ENCODE measurements around the gene NBR1. TPM values are rescaled to one million over a fixed set of nuclear protein-coding genes. Genes with fewer than 3 reads are reported as not detected.
A peak's percentile ranks its signal among the peaks of the same experiment; 100 is the strongest.
"Not testable (repeated sequence)": the region's sequence is repeated elsewhere in the genome, so short reads cannot be mapped to it uniquely, and the experiment has no call there.

Gene NBR1, protein sequence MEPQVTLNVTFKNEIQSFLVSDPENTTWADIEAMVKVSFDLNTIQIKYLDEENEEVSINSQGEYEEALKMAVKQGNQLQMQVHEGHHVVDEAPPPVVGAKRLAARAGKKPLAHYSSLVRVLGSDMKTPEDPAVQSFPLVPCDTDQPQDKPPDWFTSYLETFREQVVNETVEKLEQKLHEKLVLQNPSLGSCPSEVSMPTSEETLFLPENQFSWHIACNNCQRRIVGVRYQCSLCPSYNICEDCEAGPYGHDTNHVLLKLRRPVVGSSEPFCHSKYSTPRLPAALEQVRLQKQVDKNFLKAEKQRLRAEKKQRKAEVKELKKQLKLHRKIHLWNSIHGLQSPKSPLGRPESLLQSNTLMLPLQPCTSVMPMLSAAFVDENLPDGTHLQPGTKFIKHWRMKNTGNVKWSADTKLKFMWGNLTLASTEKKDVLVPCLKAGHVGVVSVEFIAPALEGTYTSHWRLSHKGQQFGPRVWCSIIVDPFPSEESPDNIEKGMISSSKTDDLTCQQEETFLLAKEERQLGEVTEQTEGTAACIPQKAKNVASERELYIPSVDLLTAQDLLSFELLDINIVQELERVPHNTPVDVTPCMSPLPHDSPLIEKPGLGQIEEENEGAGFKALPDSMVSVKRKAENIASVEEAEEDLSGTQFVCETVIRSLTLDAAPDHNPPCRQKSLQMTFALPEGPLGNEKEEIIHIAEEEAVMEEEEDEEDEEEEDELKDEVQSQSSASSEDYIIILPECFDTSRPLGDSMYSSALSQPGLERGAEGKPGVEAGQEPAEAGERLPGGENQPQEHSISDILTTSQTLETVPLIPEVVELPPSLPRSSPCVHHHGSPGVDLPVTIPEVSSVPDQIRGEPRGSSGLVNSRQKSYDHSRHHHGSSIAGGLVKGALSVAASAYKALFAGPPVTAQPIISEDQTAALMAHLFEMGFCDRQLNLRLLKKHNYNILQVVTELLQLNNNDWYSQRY
- 100 to 1,000 TPM in 1 of 2 donors, 10 to 100 TPM in 1; 92.1 to 101 TPM for total RNA-seq

DNA sequence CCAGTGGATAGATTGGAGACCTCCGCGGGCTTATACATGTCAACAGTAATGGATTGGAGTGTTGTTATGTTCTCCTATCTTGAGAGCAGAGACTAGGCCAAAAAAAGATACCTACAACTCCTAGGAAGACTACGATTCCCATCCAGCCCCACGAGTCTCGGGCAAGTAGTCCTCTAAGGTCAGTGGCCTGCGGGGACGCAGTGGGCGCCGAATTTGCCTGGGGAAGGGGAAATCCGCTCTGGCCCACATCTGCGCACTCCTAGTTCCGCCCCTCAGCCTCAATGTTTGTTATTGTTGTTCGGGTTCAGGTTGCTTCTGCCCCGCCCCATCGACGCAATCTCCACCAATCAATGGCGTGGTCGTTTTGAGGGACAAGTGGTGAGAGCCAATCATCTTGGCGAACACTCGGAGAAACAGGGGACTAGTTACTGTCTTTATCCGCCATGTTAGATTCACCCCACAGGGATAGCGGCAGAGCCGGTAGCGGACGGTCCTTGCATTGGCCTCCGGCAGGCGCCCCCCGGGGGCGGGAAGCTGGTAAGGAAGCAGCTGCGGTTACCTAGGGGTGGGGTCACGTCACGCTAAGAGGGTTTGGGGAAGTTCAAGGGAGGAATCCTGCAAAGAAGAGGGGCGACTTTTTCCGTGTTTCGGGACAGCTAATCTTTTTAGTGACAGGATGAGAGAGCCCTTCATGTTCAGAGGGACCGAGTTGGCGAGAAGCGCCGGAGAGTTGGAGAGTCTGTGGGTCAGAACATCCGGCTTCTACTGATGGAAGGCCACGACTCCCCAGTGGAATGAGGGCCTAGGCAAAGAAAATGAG is at the start of gene NBR1:
NBR1 (plus strand) TSS at position 449 of the 820 bp plus-strand sequence. CDS start 4,586 bp downstream, outside the sequence.
- peaks cover 32 to 55% of the 10 kb centered on the region in 2 donors for H3K4me1 ChIP-seq (ENCODE audit: control insufficient read depth in 1 of 2, low read depth in 2 of 2)

GRCh38 chr17:43125133-43125966 is 45.7 kb upstream of the NBR1 start, which contains the start of gene BRCA1:
Gene BRCA1 (minus strand): TSS chr17:43125364. CDS start chr17:43124096, 1,268 bp downstream.
- no peaks in the 10 kb centered on the region for H3K27me3 ChIP-seq (replicated peaks; ENCODE audit: insufficient read depth)
- DNase-seq (ENCODE audit: low spot score), result peak; percentile 86
- H3K9me3 ChIP-seq, result no peaks in the 10 kb centered on the region
- H3K4me1 ChIP-seq (ENCODE audit: control insufficient read depth in 1 of 2, low read depth in 2 of 2), result peaks cover 20 to 33% of the 10 kb centered on the region in 2 donors
- peak; percentile 91 for ATAC-seq (ENCODE audit: insufficient number of reproducible peaks, low FRiP score, low read depth)
- H3K27ac ChIP-seq, result peak within 1 kb of the TSS; percentile 75 to 87
- no peak for TF ChIP-seq CTCF (IDR thresholded peaks at IDR 0.05)
- H3K4me3 ChIP-seq, result peak within 1 kb of the TSS; percentile 89
- no peaks in the 10 kb centered on the region for H3K36me3 ChIP-seq

More for the DNA sequence above, at the start of gene NBR1:
- TF ChIP-seq CTCF (IDR thresholded peaks at IDR 0.05), result no peak
- Histone ChIP-seq H3K9me3 (no peaks in the 10 kb centered on the region), H3K36me3 (no peaks in the 10 kb centered on the region), H3K4me3 (peak within 1 kb of the TSS; percentile 96), H3K27me3 (replicated peaks; ENCODE audit: insufficient read depth) (no peaks in the 10 kb centered on the region), H3K27ac (peak within 1 kb of the TSS; percentile 98 to 99)
- ATAC-seq (ENCODE audit: insufficient number of reproducible peaks, low FRiP score, low read depth) (peak; percentile 79), DNase-seq (ENCODE audit: low spot score) (peak; percentile 92)

GRCh38 chr17:43125967-43126910 is 44.8 kb upstream of the NBR1 start:
- Histone ChIP-seq H3K4me1 (ENCODE audit: control insufficient read depth in 1 of 2, low read depth in 2 of 2) (peaks cover 20 to 33% of the 10 kb centered on the region in 2 donors), H3K4me3 (peak overlapping the region; percentile 89), H3K27me3 (replicated peaks; ENCODE audit: insufficient read depth) (no peaks in the 10 kb centered on the region), H3K9me3 (no peaks in the 10 kb centered on the region), H3K36me3 (no peaks in the 10 kb centered on the region), H3K27ac (peak overlapping the region; percentile 75 to 87)
- ATAC-seq (ENCODE audit: insufficient number of reproducible peaks, low FRiP score, low read depth), result no peak
- DNase-seq (ENCODE audit: low spot score), result no peak
- no peak for TF ChIP-seq CTCF (IDR thresholded peaks at IDR 0.05)

DNA sequence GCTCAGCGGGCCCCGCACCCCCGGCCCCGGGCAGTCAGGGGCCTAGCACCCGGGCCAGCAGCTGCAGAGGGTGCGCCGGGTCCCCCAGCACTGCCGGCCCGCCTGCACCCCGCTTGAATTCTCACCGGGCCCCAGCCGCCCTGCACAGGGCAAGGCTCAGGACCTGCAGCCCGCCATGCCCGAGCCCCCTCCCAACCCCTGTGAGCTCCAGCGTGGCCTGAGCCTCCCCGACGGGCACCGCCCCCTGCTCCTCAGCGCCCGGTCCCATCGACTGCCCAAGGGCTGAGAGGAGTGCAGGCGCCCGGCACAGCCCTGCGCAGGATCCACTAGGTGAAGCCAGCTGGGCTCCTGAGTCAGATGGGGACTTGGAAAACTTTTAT is 44.1 kb upstream of the NBR1 start:
- no peak for ATAC-seq (ENCODE audit: insufficient number of reproducible peaks, low FRiP score, low read depth)
- no peak overlapping the region for H3K4me3 ChIP-seq

GRCh38 chr17:43127333-43127876 is 43.6 kb upstream of the NBR1 start:
- not testable (repeated sequence) for H3K4me3 ChIP-seq; H3K27ac ChIP-seq; ATAC-seq (ENCODE audit: insufficient number of reproducible peaks, low FRiP score, low read depth); H3K9me3 ChIP-seq; DNase-seq (ENCODE audit: low spot score); H3K36me3 ChIP-seq; H3K27me3 ChIP-seq (replicated peaks; ENCODE audit: insufficient read depth)
- H3K4me1 ChIP-seq (ENCODE audit: control insufficient read depth in 1 of 2, low read depth in 2 of 2), result peaks cover 20 to 33% of the 10 kb centered on the region in 2 donors

More for the DNA sequence above, 44.1 kb upstream of the NBR1 start:
- no peaks in the 10 kb centered on the region for H3K27me3 ChIP-seq (replicated peaks; ENCODE audit: insufficient read depth)
- H3K27ac ChIP-seq, result no peak overlapping the region
- peaks cover 20 to 33% of the 10 kb centered on the region in 2 donors for H3K4me1 ChIP-seq (ENCODE audit: control insufficient read depth in 1 of 2, low read depth in 2 of 2)
- H3K9me3 ChIP-seq, result no peaks in the 10 kb centered on the region
- no peaks in the 10 kb centered on the region for H3K36me3 ChIP-seq
- DNase-seq (ENCODE audit: low spot score), result no peak
- TF ChIP-seq CTCF (IDR thresholded peaks at IDR 0.05), result no peak

Data from thoracic aorta (tissue), 2 donors.